Endodermal cell (in vitro differentiated cells): ENCODE data around the gene NOXA1. TPM values are rescaled to one million over a fixed set of nuclear protein-coding genes. Genes with fewer than 3 reads are reported as not detected.
"Not testable (repeated sequence)": the region's sequence is repeated elsewhere in the genome, so short reads cannot be mapped to it uniquely, and the experiment has no call there.

Experiments
- DNase-seq: peaks from one replicate; pipeline ENCODE4 v3.0.0-alpha.2; 2017
- H3K27ac ChIP-seq: 2 replicates; pipeline ENCODE4 v1.5.1; 2013; ENCODE audit warnings: mild to moderate bottlenecking, low read depth, low read length, moderate library complexity
- H3K27me3 ChIP-seq: 2 replicates; pipeline ENCODE4 v1.6.1; 2013; ENCODE audit warnings: mild to moderate bottlenecking, low read length, moderate library complexity; ENCODE audit not compliant: insufficient read depth, control insufficient read depth, poor library complexity, severe bottlenecking
- H3K36me3 ChIP-seq: 2 replicates; pipeline ENCODE4 v1.7.0; 2013; ENCODE audit warnings: mild to moderate bottlenecking, low read length, moderate library complexity; ENCODE audit not compliant: control insufficient read depth, insufficient read depth
- H3K4me1 ChIP-seq: one replicate; pipeline ENCODE4 v1.7.0; 2013; ENCODE audit warnings: low read length; ENCODE audit not compliant: control insufficient read depth, insufficient read depth
- H3K4me3 ChIP-seq: 2 replicates; pipeline ENCODE4 v1.5.1; 2013; ENCODE audit warnings: mild to moderate bottlenecking, low read length, moderate library complexity
- H3K9ac ChIP-seq: 2 replicates; pipeline ENCODE4 v1.6.1; 2013; ENCODE audit warnings: mild to moderate bottlenecking, low read length, moderate library complexity; ENCODE audit not compliant: poor library complexity, severe bottlenecking; ENCODE audit errors: extremely low read depth
- H3K9me3 ChIP-seq: 2 replicates; pipeline ENCODE4 v1.6.1; 2013; ENCODE audit warnings: mild to moderate bottlenecking, low read length, moderate library complexity; ENCODE audit not compliant: control insufficient read depth
- H3K27ac Mint-ChIP-seq: 2 replicates; pipeline ENCODE4 v1.8.0; 2020; ENCODE audit warnings: mixed read lengths
- H3K27me3 Mint-ChIP-seq: 2 replicates; pipeline ENCODE4 v1.8.0; 2021; ENCODE audit warnings: mild to moderate bottlenecking, mixed read lengths; ENCODE audit not compliant: insufficient read depth
- H3K36me3 Mint-ChIP-seq: 2 replicates; pipeline ENCODE4 v1.8.0; 2020; ENCODE audit warnings: low read depth, mixed read lengths
- H3K4me1 Mint-ChIP-seq: 2 replicates; pipeline ENCODE4 v1.8.0; 2020; ENCODE audit warnings: mixed read lengths
- H3K4me3 Mint-ChIP-seq: 2 replicates; pipeline ENCODE4 v1.8.0; 2020; ENCODE audit warnings: mild to moderate bottlenecking, moderate library complexity, mixed read lengths
- H3K9me3 Mint-ChIP-seq: 2 replicates; pipeline ENCODE4 v1.8.0; 2020; ENCODE audit warnings: mild to moderate bottlenecking, mixed read lengths
- CTCF ChIP-seq: fragments of 200-600 bp; sonication (generic); conservative IDR thresholded peaks from 2 replicates; pipeline ENCODE4 v1.5.0; 2021; ENCODE audit warnings: antibody characterized with exemption, mild to moderate bottlenecking
- WGBS, 2 experiments: methylation state at CpG; one replicate each; pipeline versions ENCODE4 v1.1.5 to v1.1.7; 2013; ENCODE audit warnings: missing lambda C conversion rate in 2 of 2, mixed read lengths in 1 of 2; ENCODE audit not compliant: insufficient coverage in 1 of 2, insufficient read length in 1 of 2; 5-methylcytosine and 5-hydroxymethylcytosine counted together
- total RNA-seq, 2 donors: library from RNA; stranded (reverse); fragmentation: NEBNext Ultra II Directional in 1 of 2; extraction: Animal tissue kit (Norgen Biotek cat#: 25700) in 1 of 2; gene quantifications; 2 replicates in 1 of 2; 3 replicates in 1 of 2; pipeline ENCODE4 v1.2.1, GENCODE V29; 2021

The NOXA1 gene
- total RNA-seq, 2 donors from 2014 or later = 5.0 to 5.9 TPM

GRCh38 chr9:137408651-137409405 lies 14.4 kb upstream of the NOXA1 start:
- TF ChIP-seq CTCF = no peak
- H3K27me3 Mint-ChIP-seq = peaks cover 5% of the 10 kb centered on the region
- no peak overlapping the region for H3K4me3 Mint-ChIP-seq
- DNase-seq = no peak
- H3K9me3 Mint-ChIP-seq = no peaks in the 10 kb centered on the region
- H3K27ac ChIP-seq = no peak overlapping the region
- no peaks in the 10 kb centered on the region for H3K27me3 ChIP-seq
- H3K27ac Mint-ChIP-seq = no peak overlapping the region
- no peak overlapping the region for H3K9ac ChIP-seq
- no peaks in the 10 kb centered on the region for H3K36me3 Mint-ChIP-seq
- no peaks in the 10 kb centered on the region for H3K36me3 ChIP-seq
- H3K4me3 ChIP-seq = no peak overlapping the region
- no peaks in the 10 kb centered on the region for H3K4me1 Mint-ChIP-seq
- no peaks in the 10 kb centered on the region for H3K4me1 ChIP-seq
- no peaks in the 10 kb centered on the region for H3K9me3 ChIP-seq
- WGBS, 2 experiments = 94 to 95% methylated on average over 17 to 24 of the region's 24 CpGs

GRCh38 chr9:137409515-137409914 lies 13.7 kb upstream of the NOXA1 start:
- H3K9ac ChIP-seq = no peak overlapping the region
- Mint-ChIP-seq H3K36me3 (peaks cover 5% of the 10 kb centered on the region), H3K4me3 (no peak overlapping the region), H3K4me1 (no peaks in the 10 kb centered on the region), H3K27me3 (peaks cover 5% of the 10 kb centered on the region), H3K27ac (no peak overlapping the region), H3K9me3 (no peaks in the 10 kb centered on the region)
- no peaks in the 10 kb centered on the region for H3K4me1 ChIP-seq
- no peak for DNase-seq
- no peak overlapping the region for H3K4me3 ChIP-seq
- no peak for TF ChIP-seq CTCF
- no peak overlapping the region for H3K27ac ChIP-seq
- H3K9me3 ChIP-seq = no peaks in the 10 kb centered on the region
- H3K27me3 ChIP-seq = no peaks in the 10 kb centered on the region
- no peaks in the 10 kb centered on the region for H3K36me3 ChIP-seq
- WGBS, 2 experiments = 92 to 95% methylated on average over 9 to 11 of the region's 11 CpGs

- not testable (repeated sequence) for DNase-seq, H3K4me3 ChIP-seq, H3K4me1 ChIP-seq, H3K36me3 ChIP-seq, H3K27ac Mint-ChIP-seq, H3K4me3 Mint-ChIP-seq, H3K9ac ChIP-seq, H3K27ac ChIP-seq, H3K9me3 Mint-ChIP-seq, H3K4me1 Mint-ChIP-seq, H3K36me3 Mint-ChIP-seq, H3K9me3 ChIP-seq, H3K27me3 ChIP-seq, H3K27me3 Mint-ChIP-seq
- WGBS, 2 experiments = 91 to 93% methylated on average over 7 to 18 of the region's 18 CpGs
Measured at GRCh38 chr9:137410236-137410890, 12.8 kb upstream of the NOXA1 start.
